ENCODE results near the gene RCOR3.

RCOR3 gene

GRCh38 chr1:211359876-211360275 lies 100.7 kb downstream of the RCOR3 start:
- ATAC-seq: no peak; the same call in 2 of the 3 replicates
- no peak for TF ChIP-seq ZC3H10 (CRISPR knock-in tag; IDR thresholded peaks at IDR 0.05)
- no peak for TF ChIP-seq ZFP30 (CRISPR knock-in tag; IDR thresholded peaks at IDR 0.05)
- no peak for TF ChIP-seq GLIS3 (CRISPR knock-in tag; IDR thresholded peaks at IDR 0.05)
- TF ChIP-seq ESRRG (CRISPR knock-in tag; IDR thresholded peaks at IDR 0.05): no peak
- TF ChIP-seq ZFP3 (CRISPR knock-in tag; IDR thresholded peaks at IDR 0.05): no peak
- TF ChIP-seq BACH2 (CRISPR knock-in tag; IDR thresholded peaks at IDR 0.05; ENCODE audit: borderline replicate concordance): no peak
- TF ChIP-seq TCF4 (CRISPR knock-in tag; IDR thresholded peaks at IDR 0.05; ENCODE audit: borderline replicate concordance): no peak
- TF ChIP-seq PATZ1 (CRISPR knock-in tag; IDR thresholded peaks at IDR 0.05; ENCODE audit: borderline replicate concordance): no peak

DNA sequence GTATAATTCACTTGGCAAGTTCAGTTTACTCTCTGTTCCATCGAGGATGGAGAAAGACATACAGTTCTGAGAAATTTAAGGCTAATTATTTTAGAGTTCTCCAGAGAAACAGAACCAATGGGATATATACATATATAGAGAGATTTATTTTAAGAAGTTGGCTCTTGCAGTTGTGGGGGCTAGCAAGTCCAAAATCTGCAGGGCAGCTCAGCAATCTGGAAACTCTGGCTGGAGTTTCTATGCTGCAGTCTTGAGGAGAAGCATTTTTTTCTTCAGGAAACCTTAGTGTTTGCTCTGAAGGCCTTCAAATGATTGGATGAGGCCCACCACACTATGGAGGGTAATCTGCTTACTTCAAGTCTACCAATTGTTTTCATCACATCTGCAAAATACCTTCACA lies 102.0 kb downstream of the RCOR3 start:
- ATAC-seq: no peak
- TF ChIP-seq ISL1 (CRISPR knock-in tag; IDR thresholded peaks at IDR 0.05) (no peak), TOX (CRISPR knock-in tag; IDR thresholded peaks at IDR 0.05; ENCODE audit: borderline replicate concordance) (no peak), PPARA (CRISPR knock-in tag; IDR thresholded peaks at IDR 0.05; ENCODE audit: borderline replicate concordance) (no peak), POU6F1 (CRISPR knock-in tag; IDR thresholded peaks at IDR 0.05; ENCODE audit: borderline replicate concordance, low read depth) (no peak), ZFP30 (CRISPR knock-in tag; IDR thresholded peaks at IDR 0.05) (no peak), BACH2 (CRISPR knock-in tag; IDR thresholded peaks at IDR 0.05; ENCODE audit: borderline replicate concordance) (no peak), GLIS3 (CRISPR knock-in tag; IDR thresholded peaks at IDR 0.05) (no peak), CSRNP3 (CRISPR knock-in tag; IDR thresholded peaks at IDR 0.05) (no peak), SNAI2 (CRISPR knock-in tag; IDR thresholded peaks at IDR 0.05) (no peak), ARNTL (CRISPR knock-in tag; IDR thresholded peaks at IDR 0.05; ENCODE audit: borderline replicate concordance, low read depth) (no peak), ZNF70 (CRISPR knock-in tag; IDR thresholded peaks at IDR 0.05) (no peak), OSR1 (CRISPR knock-in tag; IDR thresholded peaks at IDR 0.05) (no peak), ZFP3 (CRISPR knock-in tag; IDR thresholded peaks at IDR 0.05) (no peak), ZC3H10 (CRISPR knock-in tag; IDR thresholded peaks at IDR 0.05) (no peak), PATZ1 (CRISPR knock-in tag; IDR thresholded peaks at IDR 0.05; ENCODE audit: borderline replicate concordance) (no peak)
- TF ChIP-seq, protein P1, sequence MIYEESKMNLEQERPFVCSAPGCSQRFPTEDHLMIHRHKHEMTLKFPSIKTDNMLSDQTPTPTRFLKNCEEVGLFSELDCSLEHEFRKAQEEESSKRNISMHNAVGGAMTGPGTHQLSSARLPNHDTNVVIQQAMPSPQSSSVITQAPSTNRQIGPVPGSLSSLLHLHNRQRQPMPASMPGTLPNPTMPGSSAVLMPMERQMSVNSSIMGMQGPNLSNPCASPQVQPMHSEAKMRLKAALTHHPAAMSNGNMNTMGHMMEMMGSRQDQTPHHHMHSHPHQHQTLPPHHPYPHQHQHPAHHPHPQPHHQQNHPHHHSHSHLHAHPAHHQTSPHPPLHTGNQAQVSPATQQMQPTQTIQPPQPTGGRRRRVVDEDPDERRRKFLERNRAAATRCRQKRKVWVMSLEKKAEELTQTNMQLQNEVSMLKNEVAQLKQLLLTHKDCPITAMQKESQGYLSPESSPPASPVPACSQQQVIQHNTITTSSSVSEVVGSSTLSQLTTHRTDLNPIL (CRISPR knock-in tag; IDR thresholded peaks at IDR 0.05; ENCODE audit: low read depth): no peak

All from SK-N-SH treated with all-trans-retinoic acid at 6 μM for 48 hours (cell line).